ENCODE measurements around the gene HLA-DOB.

DNA sequence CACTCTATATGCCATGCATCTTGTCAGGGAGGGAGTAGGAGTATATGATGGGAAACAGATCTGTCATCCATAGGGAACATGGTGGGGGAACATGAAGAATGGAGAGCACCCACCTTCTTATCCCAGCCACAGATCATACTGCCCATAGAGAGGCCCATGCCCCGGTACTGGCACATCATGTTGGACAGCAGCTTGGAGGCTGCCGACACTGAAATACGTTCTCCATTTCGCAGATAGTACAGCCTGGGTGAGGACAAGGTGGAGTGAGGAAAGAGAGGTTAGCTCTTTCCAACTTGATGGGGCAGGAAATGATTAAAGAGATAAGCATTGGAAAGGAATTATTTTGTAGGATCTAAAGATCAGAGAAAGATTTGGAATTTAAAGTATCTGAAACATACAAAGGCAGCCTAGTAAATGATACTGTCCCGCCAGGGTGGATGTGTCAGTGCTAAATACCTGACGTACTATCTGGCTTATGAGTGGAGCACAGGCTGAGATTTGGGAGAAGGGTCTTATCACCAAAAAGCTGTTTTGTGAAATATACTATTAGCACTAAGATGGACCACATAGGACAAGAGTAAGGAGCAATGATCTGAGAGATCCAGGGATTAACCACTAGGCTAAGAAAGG, 25.3 kb upstream of the HLA-DOB start:
- TF ChIP-seq, protein P1, sequence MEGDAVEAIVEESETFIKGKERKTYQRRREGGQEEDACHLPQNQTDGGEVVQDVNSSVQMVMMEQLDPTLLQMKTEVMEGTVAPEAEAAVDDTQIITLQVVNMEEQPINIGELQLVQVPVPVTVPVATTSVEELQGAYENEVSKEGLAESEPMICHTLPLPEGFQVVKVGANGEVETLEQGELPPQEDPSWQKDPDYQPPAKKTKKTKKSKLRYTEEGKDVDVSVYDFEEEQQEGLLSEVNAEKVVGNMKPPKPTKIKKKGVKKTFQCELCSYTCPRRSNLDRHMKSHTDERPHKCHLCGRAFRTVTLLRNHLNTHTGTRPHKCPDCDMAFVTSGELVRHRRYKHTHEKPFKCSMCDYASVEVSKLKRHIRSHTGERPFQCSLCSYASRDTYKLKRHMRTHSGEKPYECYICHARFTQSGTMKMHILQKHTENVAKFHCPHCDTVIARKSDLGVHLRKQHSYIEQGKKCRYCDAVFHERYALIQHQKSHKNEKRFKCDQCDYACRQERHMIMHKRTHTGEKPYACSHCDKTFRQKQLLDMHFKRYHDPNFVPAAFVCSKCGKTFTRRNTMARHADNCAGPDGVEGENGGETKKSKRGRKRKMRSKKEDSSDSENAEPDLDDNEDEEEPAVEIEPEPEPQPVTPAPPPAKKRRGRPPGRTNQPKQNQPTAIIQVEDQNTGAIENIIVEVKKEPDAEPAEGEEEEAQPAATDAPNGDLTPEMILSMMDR (IDR thresholded peaks at IDR 0.05), result no peak
- TF ChIP-seq POLR2A (IDR thresholded peaks at IDR 0.05), result no peak
